SK-N-SH treated with all-trans-retinoic acid at 6 μM for 48 hours (cell line): Measurements from ENCODE around the gene RASA3.

Experiments
- CSDC2 ChIP-seq: fragments of 250-450 bp; sonication (Bioruptor Pico); IDR thresholded peaks from 2 replicates; pipeline ENCODE4 v1.5.0; 2020; ENCODE audit warnings: mild to moderate bottlenecking, moderate library complexity
- ESRRG ChIP-seq: fragments of 250-450 bp; sonication (Bioruptor Pico); IDR thresholded peaks from 2 replicates; pipeline ENCODE4 v1.6.1; 2021; ENCODE audit warnings: mild to moderate bottlenecking
- ISL1 ChIP-seq: fragments of 250-450 bp; sonication (Bioruptor Pico); IDR thresholded peaks from 2 replicates; pipeline ENCODE4 v2.1.2; 2022; ENCODE audit warnings: mild to moderate bottlenecking, moderate library complexity
- RARB ChIP-seq: fragments of 250-450 bp; sonication (Bioruptor Pico); IDR thresholded peaks from 2 replicates; pipeline ENCODE4 v1.8.0; 2021; ENCODE audit warnings: mild to moderate bottlenecking, moderate library complexity
- SNAI2 ChIP-seq: fragments of 250-450 bp; sonication (Bioruptor Pico); IDR thresholded peaks from 2 replicates; pipeline ENCODE4 v1.5.0; 2020; ENCODE audit warnings: mild to moderate bottlenecking, moderate library complexity
- TOX ChIP-seq: fragments of 250-450 bp; sonication (Bioruptor Pico); IDR thresholded peaks from 2 replicates; pipeline ENCODE4 v1.8.0; 2021; ENCODE audit warnings: mild to moderate bottlenecking, moderate library complexity, borderline replicate concordance
- ZFP3 ChIP-seq: fragments of 250-450 bp; sonication (Bioruptor Pico); IDR thresholded peaks from 2 replicates; pipeline ENCODE4 v1.5.0; 2020; ENCODE audit warnings: mild to moderate bottlenecking, moderate library complexity
- ZNF565 ChIP-seq: fragments of 450-650 bp; formaldehyde crosslinking; conservative IDR thresholded peaks from 2 replicates; pipeline ENCODE4 v1.5.0; 2020; ENCODE audit warnings: low read depth, mild to moderate bottlenecking, moderate library complexity
- ZNF70 ChIP-seq: fragments of 450-650 bp; formaldehyde crosslinking; IDR thresholded peaks from 2 replicates; pipeline ENCODE4 v1.5.0; 2020; ENCODE audit warnings: mild to moderate bottlenecking, moderate library complexity
- TF ChIP-seq, protein P1 (sequence below): fragments of 250-450 bp; sonication (Bioruptor Pico); IDR thresholded peaks from 2 replicates; pipeline ENCODE4 v1.8.0; 2020; ENCODE audit warnings: mild to moderate bottlenecking, moderate library complexity, borderline replicate concordance

- TF ChIP-seq ISL1 (CRISPR knock-in tag) (no peak), ZFP3 (CRISPR knock-in tag) (no peak), ZNF70 (CRISPR knock-in tag) (no peak), ESRRG (CRISPR knock-in tag) (no peak), CSDC2 (CRISPR knock-in tag) (no peak), RARB (CRISPR knock-in tag) (no peak), ZNF565 (CRISPR knock-in tag) (no peak), TOX (CRISPR knock-in tag) (no peak), SNAI2 (CRISPR knock-in tag) (no peak)
- TF ChIP-seq, protein P1, sequence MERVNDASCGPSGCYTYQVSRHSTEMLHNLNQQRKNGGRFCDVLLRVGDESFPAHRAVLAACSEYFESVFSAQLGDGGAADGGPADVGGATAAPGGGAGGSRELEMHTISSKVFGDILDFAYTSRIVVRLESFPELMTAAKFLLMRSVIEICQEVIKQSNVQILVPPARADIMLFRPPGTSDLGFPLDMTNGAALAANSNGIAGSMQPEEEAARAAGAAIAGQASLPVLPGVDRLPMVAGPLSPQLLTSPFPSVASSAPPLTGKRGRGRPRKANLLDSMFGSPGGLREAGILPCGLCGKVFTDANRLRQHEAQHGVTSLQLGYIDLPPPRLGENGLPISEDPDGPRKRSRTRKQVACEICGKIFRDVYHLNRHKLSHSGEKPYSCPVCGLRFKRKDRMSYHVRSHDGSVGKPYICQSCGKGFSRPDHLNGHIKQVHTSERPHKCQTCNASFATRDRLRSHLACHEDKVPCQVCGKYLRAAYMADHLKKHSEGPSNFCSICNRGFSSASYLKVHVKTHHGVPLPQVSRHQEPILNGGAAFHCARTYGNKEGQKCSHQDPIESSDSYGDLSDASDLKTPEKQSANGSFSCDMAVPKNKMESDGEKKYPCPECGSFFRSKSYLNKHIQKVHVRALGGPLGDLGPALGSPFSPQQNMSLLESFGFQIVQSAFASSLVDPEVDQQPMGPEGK (CRISPR knock-in tag): no peak
Measured at GRCh38 chr13:114096811-114097211, 35.6 kb downstream of the RASA3 start.
